HuH-7 (cell line): Measurements from ENCODE around the gene GIMD1.
"Not testable (repeated sequence)": the region's sequence is repeated elsewhere in the genome, so short reads cannot be mapped to it uniquely, and the experiment has no call there.

Source experiments
- DNase-seq: peaks from one replicate; pipeline ENCODE4 v3.0.0; 2011; ENCODE audit warnings: low spot score

GIMD1 gene

GRCh38 chr4:106368678-106369077, at the start of gene GIMD1:
GIMD1 (minus strand) TSS chr4:106368778; CDS start chr4:106367435, 1,343 bp downstream.
- no peak for DNase-seq

DNA sequence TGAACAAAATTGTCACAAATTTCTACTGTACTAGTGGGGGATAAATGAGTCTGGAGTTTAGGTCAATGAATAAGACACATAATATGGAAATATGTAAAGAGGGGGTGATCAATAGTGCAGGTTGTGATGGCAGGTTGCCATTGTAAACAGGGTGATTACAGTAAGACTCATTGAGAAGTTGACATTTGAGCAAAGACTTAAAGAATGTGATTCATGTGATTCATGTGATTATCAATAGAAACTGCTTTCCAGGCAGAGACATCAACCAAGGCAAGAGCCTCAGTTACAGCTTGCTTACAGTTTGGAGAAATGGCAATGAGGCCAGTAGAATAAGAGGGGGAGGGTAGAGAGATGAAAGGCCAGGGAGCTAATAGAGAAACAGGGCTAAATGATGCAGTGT, 45.8 kb upstream of the GIMD1 start:
- DNase-seq = no peak

GRCh38 chr4:106409901-106410889, 41.6 kb upstream of the GIMD1 start:
- DNase-seq = no peak

DNA sequence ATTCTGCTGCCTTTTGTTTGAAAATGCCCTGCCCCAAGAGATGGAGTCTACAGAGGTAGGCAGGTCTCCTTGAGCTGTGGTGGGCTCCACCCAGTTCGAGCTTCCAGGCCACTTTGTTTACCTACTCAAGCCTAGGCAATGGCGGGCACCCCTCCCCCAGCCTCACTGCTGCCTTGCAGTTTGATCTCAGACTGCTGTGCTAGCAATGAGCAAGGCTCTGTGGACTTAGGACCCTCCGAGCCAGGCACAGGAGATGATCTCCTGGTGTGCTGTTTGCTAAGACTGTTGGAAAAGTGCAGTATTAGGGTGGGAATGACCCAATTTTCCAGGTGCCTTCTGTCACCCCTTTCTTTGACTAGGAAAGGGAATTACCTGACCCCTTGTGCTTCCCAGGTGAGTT, 39.4 kb upstream of the GIMD1 start:
- DNase-seq = not testable (repeated sequence)

GRCh38 chr4:106401157-106401556, 32.6 kb upstream of the GIMD1 start:
- DNase-seq = no peak

DNA sequence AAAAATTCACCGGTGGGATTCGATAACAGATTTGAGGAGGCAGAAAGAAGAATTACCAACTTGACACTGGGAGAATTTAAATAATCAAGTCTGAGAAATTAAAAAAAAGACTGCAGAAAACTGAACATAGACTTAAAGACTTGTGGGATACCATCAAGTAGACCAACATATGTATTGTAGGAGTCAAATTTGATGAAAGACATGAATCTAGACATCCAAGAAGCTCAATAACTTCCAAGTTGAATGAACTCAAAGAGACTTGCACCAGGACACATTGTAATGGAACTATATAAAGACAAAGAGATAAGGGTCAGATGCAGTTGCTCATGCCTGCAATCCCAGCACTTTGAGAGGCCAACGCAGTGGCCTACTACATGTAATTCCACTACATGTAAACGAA, 30.3 kb upstream of the GIMD1 start:
- not testable (repeated sequence) for DNase-seq

- DNase-seq = no peak
Measured at GRCh38 chr4:106395582-106395981, 27.0 kb upstream of the GIMD1 start.

DNA sequence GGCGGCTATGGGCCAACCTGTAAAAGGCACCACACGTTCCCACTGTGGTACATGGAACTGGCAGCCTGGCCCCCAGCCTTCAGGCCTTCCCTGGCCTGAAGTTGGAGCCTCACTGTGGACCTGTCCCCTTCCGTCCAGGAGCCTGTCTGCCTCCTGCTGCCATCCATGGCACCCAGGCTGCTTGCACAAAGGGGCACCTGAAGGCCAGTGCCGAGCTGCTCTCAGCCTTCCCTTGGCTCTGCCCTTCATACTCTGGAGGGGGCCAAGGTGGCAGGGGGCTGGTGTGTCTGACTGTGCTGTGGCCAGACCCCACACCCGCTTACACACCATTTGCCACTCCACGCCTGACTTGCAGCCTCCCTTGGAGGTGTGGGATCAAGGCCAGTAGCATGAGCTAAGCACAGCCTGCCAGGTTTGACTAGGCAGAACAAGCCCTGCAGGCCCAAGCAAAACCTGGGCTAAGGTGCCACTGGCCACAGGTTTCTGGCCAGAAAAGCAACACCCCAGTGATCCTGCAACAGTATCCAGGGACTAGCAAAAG, 17.3 kb upstream of the GIMD1 start:
- no peak for DNase-seq

DNA sequence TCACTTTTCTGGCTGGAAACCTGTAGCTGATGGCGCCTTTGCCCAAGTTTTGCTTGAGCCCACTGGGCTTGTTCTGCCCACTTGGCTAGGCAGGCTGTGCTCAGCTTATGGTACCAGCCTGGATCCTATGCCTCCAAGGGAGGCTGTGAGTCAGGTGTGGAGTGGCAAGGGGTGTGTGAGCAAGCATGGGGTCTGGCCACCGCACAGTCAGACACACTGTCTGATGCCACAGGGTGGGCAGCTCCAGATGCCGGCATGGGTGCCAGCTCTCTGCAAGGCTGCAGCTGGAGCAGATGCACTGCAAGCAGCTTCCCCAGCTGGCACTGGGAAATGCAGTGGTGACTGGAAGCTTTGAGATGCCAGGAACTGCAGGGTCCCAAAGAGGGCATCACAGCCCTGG, 16.3 kb upstream of the GIMD1 start:
- no peak for DNase-seq

DNA sequence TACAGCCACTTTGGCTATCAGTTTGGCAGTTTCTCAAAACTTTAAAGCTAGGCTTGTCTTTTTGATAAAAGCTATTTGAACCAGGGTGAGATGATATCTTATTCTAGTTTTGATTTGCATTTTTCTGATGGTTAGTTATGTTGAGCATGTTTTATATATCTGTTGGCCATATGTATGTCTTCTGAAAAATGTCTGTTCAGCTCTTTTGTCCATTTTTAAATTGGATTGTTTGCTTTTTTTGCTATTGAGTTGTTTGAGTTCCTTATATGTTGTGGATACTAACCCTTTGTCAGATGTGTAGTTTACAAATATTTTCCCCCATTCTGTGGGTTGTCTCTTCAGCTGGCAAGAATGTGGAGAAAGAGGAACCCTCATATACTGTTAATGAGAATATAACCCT, 11.6 kb upstream of the GIMD1 start:
- no peak for DNase-seq

- DNase-seq = no peak
Measured at GRCh38 chr4:106373026-106373425, 4.4 kb upstream of the GIMD1 start.

- DNase-seq = no peak
Measured at GRCh38 chr4:106371161-106371560, 2.6 kb upstream of the GIMD1 start.

- DNase-seq = no peak
Measured at GRCh38 chr4:106370214-106370613, 1.6 kb upstream of the GIMD1 start.

- DNase-seq = peak; percentile 9
Measured at GRCh38 chr4:106369456-106370060, 980 bp upstream of the GIMD1 start.

DNA sequence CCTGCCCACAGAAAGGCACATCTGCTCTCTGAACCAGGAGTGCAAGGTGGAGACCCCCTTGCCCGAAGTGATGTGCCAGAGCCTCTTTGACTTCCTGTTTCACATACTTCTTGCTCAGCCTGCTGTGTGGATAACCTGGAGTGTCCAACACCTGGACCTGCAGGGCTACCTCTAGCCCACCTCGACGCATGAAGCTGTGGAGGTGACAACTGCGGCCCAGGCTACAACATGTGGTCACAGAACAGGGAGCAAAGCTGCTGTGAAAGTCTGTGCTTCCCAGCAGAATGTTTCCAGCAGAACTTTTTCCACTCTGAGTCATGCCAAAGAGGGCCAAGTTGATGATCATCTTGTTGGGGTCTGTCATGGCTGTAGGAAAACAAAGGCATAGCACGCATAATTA, 1.5 kb downstream of the GIMD1 start:
- DNase-seq = no peak

GRCh38 chr4:106366026-106366425, 2.6 kb downstream of the GIMD1 start:
- no peak for DNase-seq

GRCh38 chr4:106365613-106366012, 3.0 kb downstream of the GIMD1 start:
- peak; percentile 0 for DNase-seq

GRCh38 chr4:106364282-106364681, 4.3 kb downstream of the GIMD1 start:
- DNase-seq = no peak

- DNase-seq = no peak
Measured at GRCh38 chr4:106362086-106362825, 6.3 kb downstream of the GIMD1 start.

DNA sequence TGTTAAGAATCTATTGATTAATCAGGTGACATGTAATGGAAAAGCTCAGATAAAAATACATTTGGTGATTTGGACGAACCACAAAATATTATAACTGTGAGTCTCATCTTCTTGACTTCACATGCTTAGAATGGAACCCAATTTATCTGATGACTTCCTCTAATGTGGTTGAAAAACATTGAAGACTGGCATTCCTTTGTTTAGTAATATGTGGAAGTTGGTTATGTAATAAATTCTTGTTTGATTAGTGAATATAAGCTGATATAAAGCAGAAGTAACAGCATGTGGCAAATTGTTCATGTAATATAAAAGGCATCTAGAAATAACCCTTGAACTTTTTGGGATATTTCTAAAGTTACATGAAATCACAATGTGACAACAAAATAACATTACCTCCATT, 9.7 kb downstream of the GIMD1 start:
- no peak for DNase-seq

GRCh38 chr4:106355193-106355592, 13.4 kb downstream of the GIMD1 start:
- DNase-seq = no peak

GRCh38 chr4:106353786-106354185, 14.8 kb downstream of the GIMD1 start:
- DNase-seq = no peak
